HG03442 (cell line): Measurements from ENCODE around the gene PPM1A.

Experiments
- ATAC-seq: cut with Tn5 transposase; IDR thresholded peaks from one replicate; pipeline ENCODE4 v1.9.1; 2021; ENCODE audit warnings: mild to moderate bottlenecking, moderate library complexity; ENCODE audit not compliant: unreplicated experiment

The PPM1A gene

GRCh38 chr14:60248697-60249318 lies at the start of gene PPM1A:
Gene PPM1A (plus strand): TSS chr14:60249221. CDS start chr14:60282704, 33,483 bp downstream.
- peak; percentile 68 for ATAC-seq

- ATAC-seq: no peak
Measured at GRCh38 chr14:60199321-60199720, 49.7 kb upstream of the PPM1A start.

GRCh38 chr14:60204104-60204842 lies 44.7 kb upstream of the PPM1A start:
- ATAC-seq: peak; percentile 68

- ATAC-seq: peak; percentile 53
Measured at GRCh38 chr14:60204843-60205774, 43.9 kb upstream of the PPM1A start.

GRCh38 chr14:60206249-60206670 lies 42.8 kb upstream of the PPM1A start:
- no peak for ATAC-seq

- ATAC-seq: peak; percentile 38
Measured at GRCh38 chr14:60206837-60207533, 42.0 kb upstream of the PPM1A start.

GRCh38 chr14:60210703-60211102 lies 38.3 kb upstream of the PPM1A start:
- no peak for ATAC-seq

GRCh38 chr14:60211153-60211552 lies 37.9 kb upstream of the PPM1A start:
- ATAC-seq: no peak

GRCh38 chr14:60212503-60213371 lies 36.3 kb upstream of the PPM1A start:
- peak; percentile 92 for ATAC-seq

- ATAC-seq: no peak
Measured at GRCh38 chr14:60214003-60214402, 35.0 kb upstream of the PPM1A start.

GRCh38 chr14:60214415-60215126 lies 34.5 kb upstream of the PPM1A start:
- no peak for ATAC-seq

GRCh38 chr14:60215127-60215444 lies 33.9 kb upstream of the PPM1A start:
- no peak for ATAC-seq

- no peak for ATAC-seq
Measured at GRCh38 chr14:60215520-60216420, 33.3 kb upstream of the PPM1A start.

- ATAC-seq: no peak
Measured at GRCh38 chr14:60217713-60218112, 31.3 kb upstream of the PPM1A start.

GRCh38 chr14:60220084-60220483 lies 28.9 kb upstream of the PPM1A start:
- peak; percentile 64 for ATAC-seq

GRCh38 chr14:60220917-60221316 lies 28.1 kb upstream of the PPM1A start:
- no peak for ATAC-seq

- ATAC-seq: no peak
Measured at GRCh38 chr14:60221457-60221856, 27.6 kb upstream of the PPM1A start.

GRCh38 chr14:60222820-60223219 lies 26.2 kb upstream of the PPM1A start:
- no peak for ATAC-seq
